Measurements from ENCODE around the gene FAM20A.

- TF ChIP-seq ZBTB7A (IDR thresholded peaks at IDR 0.05; ENCODE audit: low read depth) (no peak), EP300 (IDR thresholded peaks at IDR 0.05; ENCODE audit: borderline replicate concordance) (no peak), TCF12 (IDR thresholded peaks at IDR 0.05; ENCODE audit: low read depth) (no peak), CEBPB (IDR thresholded peaks at IDR 0.05) (no peak), USF1 (IDR thresholded peaks at IDR 0.05) (no peak), TEAD4 (IDR thresholded peaks at IDR 0.05) (no peak), TAF1 (IDR thresholded peaks at IDR 0.05; ENCODE audit: low read depth) (no peak), YY1 (IDR thresholded peaks at IDR 0.05; ENCODE audit: low read depth) (no peak)
- TF ChIP-seq, protein P1, sequence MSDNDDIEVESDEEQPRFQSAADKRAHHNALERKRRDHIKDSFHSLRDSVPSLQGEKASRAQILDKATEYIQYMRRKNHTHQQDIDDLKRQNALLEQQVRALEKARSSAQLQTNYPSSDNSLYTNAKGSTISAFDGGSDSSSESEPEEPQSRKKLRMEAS (IDR thresholded peaks at IDR 0.05): no peak
- TF ChIP-seq, protein P2, sequence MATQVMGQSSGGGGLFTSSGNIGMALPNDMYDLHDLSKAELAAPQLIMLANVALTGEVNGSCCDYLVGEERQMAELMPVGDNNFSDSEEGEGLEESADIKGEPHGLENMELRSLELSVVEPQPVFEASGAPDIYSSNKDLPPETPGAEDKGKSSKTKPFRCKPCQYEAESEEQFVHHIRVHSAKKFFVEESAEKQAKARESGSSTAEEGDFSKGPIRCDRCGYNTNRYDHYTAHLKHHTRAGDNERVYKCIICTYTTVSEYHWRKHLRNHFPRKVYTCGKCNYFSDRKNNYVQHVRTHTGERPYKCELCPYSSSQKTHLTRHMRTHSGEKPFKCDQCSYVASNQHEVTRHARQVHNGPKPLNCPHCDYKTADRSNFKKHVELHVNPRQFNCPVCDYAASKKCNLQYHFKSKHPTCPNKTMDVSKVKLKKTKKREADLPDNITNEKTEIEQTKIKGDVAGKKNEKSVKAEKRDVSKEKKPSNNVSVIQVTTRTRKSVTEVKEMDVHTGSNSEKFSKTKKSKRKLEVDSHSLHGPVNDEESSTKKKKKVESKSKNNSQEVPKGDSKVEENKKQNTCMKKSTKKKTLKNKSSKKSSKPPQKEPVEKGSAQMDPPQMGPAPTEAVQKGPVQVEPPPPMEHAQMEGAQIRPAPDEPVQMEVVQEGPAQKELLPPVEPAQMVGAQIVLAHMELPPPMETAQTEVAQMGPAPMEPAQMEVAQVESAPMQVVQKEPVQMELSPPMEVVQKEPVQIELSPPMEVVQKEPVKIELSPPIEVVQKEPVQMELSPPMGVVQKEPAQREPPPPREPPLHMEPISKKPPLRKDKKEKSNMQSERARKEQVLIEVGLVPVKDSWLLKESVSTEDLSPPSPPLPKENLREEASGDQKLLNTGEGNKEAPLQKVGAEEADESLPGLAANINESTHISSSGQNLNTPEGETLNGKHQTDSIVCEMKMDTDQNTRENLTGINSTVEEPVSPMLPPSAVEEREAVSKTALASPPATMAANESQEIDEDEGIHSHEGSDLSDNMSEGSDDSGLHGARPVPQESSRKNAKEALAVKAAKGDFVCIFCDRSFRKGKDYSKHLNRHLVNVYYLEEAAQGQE (IDR thresholded peaks at IDR 0.05; ENCODE audit: low read depth): no peak
These were observed 14.1 kb downstream of the FAM20A start for GRCh38 chr17:68587026-68587425.
